ENCODE measurements around the gene KIAA2012. TPM values are rescaled to one million over a fixed set of nuclear protein-coding genes. Genes with fewer than 3 reads are reported as not detected.
"Not testable (repeated sequence)": the region's sequence is repeated elsewhere in the genome, so short reads cannot be mapped to it uniquely, and the experiment has no call there.

The KIAA2012 gene
- polyA plus RNA-seq, 3 donors: not detected

GRCh38 chr2:202238234-202239197 lies 165.5 kb downstream of the KIAA2012 start, which contains the start of gene SUMO1:
TSS of gene SUMO1 (minus strand) at chr2:202238597. CDS start at chr2:202238451, 146 bp downstream.
- Histone ChIP-seq H4K20me1 (ENCODE audit: insufficient read depth, low read length) (peaks cover 28% of the 10 kb centered on the region), H3K79me2 (ENCODE audit: insufficient read depth, low read length) (peaks cover 48% of the 10 kb centered on the region), H3K4me2 (replicated peaks; ENCODE audit: extremely low read depth, low read length, poor library complexity, severe bottlenecking) (peak within 1 kb of the TSS; percentile 98), H3K9ac (ENCODE audit: insufficient read depth, low read length, poor library complexity, severe bottlenecking) (peak within 1 kb of the TSS; percentile 84), H2AFZ (ENCODE audit: insufficient read depth, low read depth, low read length, poor library complexity, severe bottlenecking) (peak within 1 kb of the TSS; percentile 100), H3K9me3 (replicated peaks in 1 of 2; ENCODE audit: control insufficient read depth in 1 of 2, insufficient read depth in 1 of 2, low read length in 2 of 2) (no peaks in the 10 kb centered on the region), H3K36me3 (replicated peaks in 1 of 2; ENCODE audit: control insufficient read depth in 1 of 2, insufficient read depth in 2 of 2, low read length in 2 of 2) (peaks cover 0 to 2% of the 10 kb centered on the region in 2 donors), H3K27ac (ENCODE audit: low read depth in 1 of 2, low read length in 2 of 2) (peak within 1 kb of the TSS; percentile 59 to 91), H3K27me3 (ENCODE audit: control insufficient read depth in 2 of 2, insufficient read depth in 2 of 2, low read length in 2 of 2) (no peaks in the 10 kb centered on the region), H3K4me1 (ENCODE audit: control insufficient read depth in 1 of 2, insufficient read depth in 2 of 2, low read length in 2 of 2) (peaks cover 17 to 20% of the 10 kb centered on the region in 2 donors), H3K4me3 (replicated peaks in 1 of 3; ENCODE audit: low read depth in 2 of 3, low read length in 3 of 3) (peak within 1 kb of the TSS; percentile 76 to 97 (median 93))
- peak within 1 kb of the TSS; percentile 85 to 97 (median 92) for H3K27ac Mint-ChIP-seq
- H3K4me3 Mint-ChIP-seq: peak within 1 kb of the TSS; percentile 97 to 98
- intact Hi-C loops (cut with micrococcal nuclease): loop anchor here in 1 of 2 donors (1.0 kb wide), 1 partner anchor 27 kb away; the partner anchor contains the start of gene NOP58
- no peaks in the 10 kb centered on the region for H3K9me3 Mint-ChIP-seq
- 7% methylated on average over 29 of the region's 54 CpGs for WGBS (ENCODE audit: insufficient coverage)
- H3K36me3 Mint-ChIP-seq: no peaks in the 10 kb centered on the region
- peaks cover 3% of the 10 kb centered on the region in 3 donors for H3K27me3 Mint-ChIP-seq (ENCODE audit: low read depth in 3 of 3)
- peaks cover 24% of the 10 kb centered on the region for H3K4me1 Mint-ChIP-seq
- peak; percentile 84 to 88 (median 88) for DNase-seq
- no peak for TF ChIP-seq CTCF (IDR thresholded peaks at IDR 0.05)

GRCh38 chr2:202247710-202248109 lies 174.7 kb downstream of the KIAA2012 start:
- H3K4me1 Mint-ChIP-seq; H3K4me3 Mint-ChIP-seq; H3K4me1 ChIP-seq (ENCODE audit: control insufficient read depth in 1 of 2, insufficient read depth in 2 of 2, low read length in 2 of 2); H3K27me3 ChIP-seq (ENCODE audit: control insufficient read depth in 2 of 2, insufficient read depth in 2 of 2, low read length in 2 of 2); H3K4me2 ChIP-seq (replicated peaks; ENCODE audit: extremely low read depth, low read length, poor library complexity, severe bottlenecking); H4K20me1 ChIP-seq (ENCODE audit: insufficient read depth, low read length); intact Hi-C loops (cut with micrococcal nuclease); H3K79me2 ChIP-seq (ENCODE audit: insufficient read depth, low read length); H3K9me3 ChIP-seq (replicated peaks in 1 of 2; ENCODE audit: control insufficient read depth in 1 of 2, insufficient read depth in 1 of 2, low read length in 2 of 2); H3K4me3 ChIP-seq (replicated peaks in 1 of 3; ENCODE audit: low read depth in 2 of 3, low read length in 3 of 3); H3K36me3 ChIP-seq (replicated peaks in 1 of 2; ENCODE audit: control insufficient read depth in 1 of 2, insufficient read depth in 2 of 2, low read length in 2 of 2); H3K27ac ChIP-seq (ENCODE audit: low read depth in 1 of 2, low read length in 2 of 2); DNase-seq; H3K9ac ChIP-seq (ENCODE audit: insufficient read depth, low read length, poor library complexity, severe bottlenecking); H3K36me3 Mint-ChIP-seq; H2AFZ ChIP-seq (ENCODE audit: insufficient read depth, low read depth, low read length, poor library complexity, severe bottlenecking); H3K27me3 Mint-ChIP-seq (ENCODE audit: low read depth in 3 of 3): not testable (repeated sequence)
- Mint-ChIP-seq H3K27ac (peak overlapping the region in 2 of 7 donors; percentile 19 to 23), H3K9me3 (peaks cover 0 to 17% (median 4%) of the 10 kb centered on the region in 7 donors)
- no CpG with 5 or more reads among the region's 5 CpGs for WGBS (ENCODE audit: insufficient coverage)

Data from CD14-positive monocyte (primary cell).